Measurements from ENCODE around the gene COG5.
"Not testable (repeated sequence)": the region's sequence is repeated elsewhere in the genome, so short reads cannot be mapped to it uniquely, and the experiment has no call there.

The COG5 gene

DNA sequence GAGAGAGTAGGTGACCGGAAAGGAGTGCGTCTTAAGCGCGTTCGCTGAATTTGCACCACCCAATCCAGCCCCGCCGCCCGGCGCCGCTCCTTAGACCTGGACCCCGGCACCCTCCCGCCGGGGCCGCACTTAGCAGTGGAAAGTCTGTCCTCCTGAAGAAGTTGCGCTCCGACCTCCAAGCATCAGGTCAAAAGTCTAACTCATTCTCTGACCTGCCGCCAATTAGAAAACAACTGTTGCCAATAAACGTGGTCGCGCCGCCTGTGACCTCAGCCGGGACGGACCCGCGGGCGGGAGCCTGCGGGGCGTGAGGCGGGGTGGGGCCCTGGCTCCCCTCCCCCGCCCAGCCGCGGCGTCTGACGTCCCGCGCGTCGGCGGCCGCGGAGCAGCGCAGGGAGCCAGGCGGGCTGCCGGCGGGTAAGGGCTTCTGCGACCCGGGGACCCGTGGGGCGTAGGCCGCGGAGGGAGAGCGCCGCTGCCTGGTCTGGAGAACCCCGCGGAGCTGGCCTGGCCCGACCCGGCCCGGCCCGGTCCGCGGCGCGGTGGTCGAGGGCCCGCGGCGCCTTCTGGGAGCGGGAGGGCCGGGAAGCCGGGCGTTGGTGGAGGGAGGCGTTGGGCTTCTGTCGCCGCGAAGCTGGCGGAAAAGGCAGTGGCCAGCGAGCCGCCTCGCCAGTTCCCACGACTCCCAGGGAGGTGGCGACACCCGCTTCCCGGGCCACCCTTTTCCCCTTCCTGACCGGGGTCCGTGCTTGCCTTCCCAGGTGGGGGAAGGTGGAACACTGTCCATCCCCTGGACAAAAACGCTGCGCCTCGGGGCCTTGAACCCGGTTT, 16.4 kb upstream of the COG5 start, which contains the start of gene BCAP29:
TSS of gene BCAP29 (plus strand) at position 362 of the 831 bp plus-strand sequence. CDS start 527 bp downstream, outside the sequence.
- DNase-seq, result peak; percentile 57

DNA sequence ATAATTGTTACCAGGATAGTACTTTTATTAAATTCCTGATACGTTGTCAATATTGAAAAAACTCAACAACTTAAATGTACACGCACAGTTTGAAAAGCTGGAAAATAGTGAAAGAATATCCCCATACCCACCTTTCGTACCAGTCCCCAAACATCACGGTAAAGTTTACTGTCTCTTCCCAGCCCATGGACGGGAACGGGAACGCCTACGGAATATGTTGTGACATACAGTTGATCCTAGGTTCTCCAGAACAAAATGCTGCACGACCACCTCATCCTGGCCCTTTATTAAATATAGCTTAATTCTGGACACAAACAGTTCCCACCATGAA, 15.8 kb upstream of the COG5 start:
- no peak for DNase-seq

DNA sequence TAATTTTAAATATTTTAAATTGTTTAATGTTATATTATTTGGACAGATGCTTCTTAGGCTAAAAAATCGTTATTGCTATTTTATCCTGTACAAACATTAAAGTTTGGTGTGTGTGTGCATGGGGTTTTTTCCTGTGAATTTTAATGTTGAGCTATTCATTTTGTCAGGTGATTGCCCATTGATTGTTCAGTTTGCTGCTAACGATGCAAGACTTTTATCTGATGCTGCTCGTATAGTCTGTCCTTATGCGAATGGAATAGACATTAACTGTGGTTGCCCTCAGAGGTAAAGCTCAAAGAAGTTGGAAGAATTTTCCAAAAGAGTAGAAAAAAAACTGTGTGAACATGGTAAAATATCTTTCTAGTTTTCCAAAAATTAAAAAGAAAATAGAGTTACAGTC, 9.8 kb upstream of the COG5 start:
- DNase-seq, result no peak

DNA sequence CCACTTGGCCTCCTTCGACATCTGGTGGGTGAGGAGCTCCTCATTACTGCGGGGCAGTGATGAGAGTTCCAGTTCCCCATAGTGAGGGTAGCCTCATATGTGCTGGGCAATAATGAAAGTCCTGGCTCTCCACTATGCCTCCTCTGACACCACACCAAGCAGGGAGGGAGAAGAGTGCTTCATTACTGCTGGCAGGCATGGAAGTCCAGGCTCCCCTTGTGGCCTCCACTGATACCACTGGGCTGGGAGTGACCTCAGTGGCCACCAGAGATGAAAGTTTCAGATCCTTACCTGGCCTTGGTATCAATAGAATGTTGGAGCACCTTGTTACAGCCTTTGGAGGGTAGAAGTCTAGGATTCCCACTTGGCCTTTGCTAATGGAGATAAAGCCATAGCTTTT, 6.6 kb upstream of the COG5 start:
- no peak for DNase-seq

DNA sequence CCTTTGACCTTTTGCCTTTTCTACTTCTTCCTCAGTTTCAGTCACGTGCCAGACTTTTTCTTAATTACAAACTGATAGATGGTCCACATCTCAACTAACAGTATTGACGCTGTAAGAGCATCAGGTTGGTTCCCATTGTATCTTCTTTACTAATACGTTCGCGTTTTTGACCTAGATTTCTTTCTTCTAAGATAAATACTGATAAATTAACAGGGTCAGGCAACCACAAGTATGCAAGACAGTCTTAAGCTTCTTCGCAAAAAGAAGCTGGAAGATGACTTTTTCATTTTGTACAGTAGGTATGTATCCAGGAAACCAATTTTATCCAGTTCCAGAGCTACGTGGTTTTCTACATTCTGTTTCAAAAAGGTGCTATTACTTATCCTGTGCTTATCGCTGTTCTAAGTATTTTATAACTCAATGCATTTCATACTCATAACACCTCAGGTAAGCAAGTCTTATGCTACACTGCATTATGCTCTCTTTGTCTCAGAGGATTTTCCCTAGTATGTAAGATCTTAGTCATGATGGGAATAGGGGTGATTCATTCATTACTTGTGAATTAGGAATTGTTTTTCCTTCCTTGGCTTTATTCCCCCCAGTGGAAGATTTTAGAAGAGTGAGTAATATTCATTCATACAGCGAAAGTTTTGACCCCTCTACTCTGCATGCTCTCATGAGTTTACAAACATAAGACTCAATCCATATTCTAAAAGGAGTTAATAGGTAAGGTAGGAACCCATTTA, 1.0 kb upstream of the COG5 start:
- no peak for DNase-seq

DNA sequence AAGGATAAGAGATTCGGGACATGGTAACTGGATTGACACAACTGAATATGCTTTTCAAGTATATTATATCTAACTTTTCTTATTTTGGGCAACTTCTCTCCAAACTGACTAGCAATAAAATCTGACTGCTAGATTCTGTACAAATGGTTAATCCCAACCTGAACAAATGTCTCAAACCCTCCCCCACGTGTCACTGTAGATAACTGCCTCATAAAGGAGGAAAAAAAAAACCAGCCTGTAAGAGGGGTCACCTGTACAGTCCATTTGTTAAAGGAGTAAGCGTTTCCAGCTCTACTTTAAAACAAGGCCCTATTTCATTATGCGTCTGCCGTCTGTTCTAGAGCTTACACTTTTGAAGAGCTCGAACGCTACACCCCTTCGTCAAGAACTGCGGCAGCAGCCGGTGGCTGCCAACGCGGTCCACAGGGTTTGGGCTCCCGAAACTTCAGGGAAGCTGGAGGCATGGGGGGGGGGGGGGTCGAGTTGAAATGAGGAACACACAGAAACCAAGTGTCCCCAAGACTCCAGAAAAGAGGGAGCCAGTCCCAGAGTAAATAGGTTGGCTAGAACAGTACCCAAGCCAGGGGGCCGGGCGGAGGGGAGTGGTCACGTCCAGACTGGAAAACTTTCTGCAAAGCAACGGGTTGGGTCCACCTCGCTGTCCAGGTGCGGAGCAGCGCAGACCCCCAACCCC, 492 bp downstream of the COG5 start:
- no peak for DNase-seq

DNA sequence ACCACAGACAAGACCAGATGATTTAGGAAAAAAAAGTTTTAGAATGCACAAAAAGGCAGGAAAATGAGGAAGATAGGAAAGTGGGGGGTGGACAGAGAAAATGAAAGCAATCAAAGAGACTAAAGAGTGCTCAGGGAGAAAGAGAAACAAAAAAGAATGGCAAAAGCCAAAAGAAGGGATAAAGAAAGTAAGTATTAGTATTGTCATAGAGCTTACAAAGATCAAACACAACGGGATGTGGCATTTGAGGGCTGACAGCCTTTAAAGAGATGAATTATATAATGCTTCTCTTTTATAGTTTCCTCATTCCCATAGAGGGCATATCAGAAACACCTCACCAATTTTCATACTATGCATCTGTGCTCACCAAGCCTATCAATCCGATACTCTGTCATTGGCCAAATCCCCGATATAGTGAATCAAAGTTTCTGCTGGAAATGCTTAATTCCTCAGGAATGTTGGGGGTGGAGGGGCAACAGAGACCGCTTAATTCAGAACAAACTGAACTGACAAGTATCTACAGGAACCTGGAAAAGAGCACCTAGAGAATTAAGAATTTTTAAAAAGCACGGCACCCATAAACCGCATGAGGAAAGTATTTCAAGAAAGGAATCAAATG, 2.7 kb downstream of the COG5 start:
- no peak for DNase-seq

DNA sequence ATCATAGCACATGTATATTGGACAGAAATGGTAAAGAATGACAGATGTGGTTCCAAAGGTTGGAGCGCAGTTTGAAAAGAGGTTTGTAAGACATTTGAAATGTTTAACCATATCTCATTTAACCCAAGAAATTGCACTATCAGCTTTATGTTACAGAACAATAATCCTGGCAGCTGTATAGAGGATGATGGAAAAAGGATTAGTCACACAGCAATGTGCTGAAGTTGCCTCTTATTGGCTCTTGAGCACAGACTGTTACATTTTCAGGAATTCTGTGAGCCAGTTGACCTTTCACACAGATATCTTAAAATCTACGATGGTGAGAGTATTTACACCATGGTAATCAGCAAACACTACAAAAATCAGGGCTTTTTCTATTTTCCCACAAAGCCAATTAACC, 3.9 kb downstream of the COG5 start:
- no peak for DNase-seq

DNA sequence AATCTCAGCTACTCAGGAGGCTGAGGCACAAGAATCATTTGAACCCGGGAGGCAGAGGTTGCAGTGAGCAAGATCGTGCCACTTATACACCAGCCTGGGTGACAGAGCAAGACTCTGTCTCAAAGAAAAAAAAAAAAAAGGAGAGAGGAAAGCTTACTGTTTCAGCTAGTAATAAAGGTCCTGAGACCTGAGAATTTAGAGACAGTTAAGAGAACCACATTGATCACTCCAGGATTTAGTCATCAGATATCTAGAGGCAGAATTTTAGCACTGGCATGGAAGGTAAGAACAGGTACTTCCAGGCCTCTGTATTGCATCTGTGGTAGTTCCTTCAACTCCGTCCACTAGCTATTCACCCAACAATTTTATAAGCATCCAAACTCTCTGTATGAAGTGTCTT, 7.8 kb downstream of the COG5 start:
- DNase-seq, result no peak

DNA sequence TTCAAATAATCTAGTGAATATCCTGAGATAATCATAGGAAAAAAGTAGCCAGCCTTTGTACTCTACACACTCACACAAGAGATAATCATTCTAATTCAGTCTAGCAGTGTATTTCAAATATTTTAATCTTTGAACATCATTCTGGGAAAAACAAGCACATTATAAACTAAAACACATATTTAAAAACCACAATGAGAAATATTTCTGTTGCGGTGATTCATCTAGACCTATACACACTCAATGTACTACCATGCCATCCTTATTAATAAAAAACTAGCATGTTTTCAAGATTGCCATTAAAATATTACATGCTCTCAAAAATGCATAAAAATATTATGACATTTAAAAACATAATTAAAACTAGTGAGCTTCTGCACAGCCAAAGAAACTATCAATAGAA, 11.8 kb downstream of the COG5 start:
- DNase-seq, result no peak

DNA sequence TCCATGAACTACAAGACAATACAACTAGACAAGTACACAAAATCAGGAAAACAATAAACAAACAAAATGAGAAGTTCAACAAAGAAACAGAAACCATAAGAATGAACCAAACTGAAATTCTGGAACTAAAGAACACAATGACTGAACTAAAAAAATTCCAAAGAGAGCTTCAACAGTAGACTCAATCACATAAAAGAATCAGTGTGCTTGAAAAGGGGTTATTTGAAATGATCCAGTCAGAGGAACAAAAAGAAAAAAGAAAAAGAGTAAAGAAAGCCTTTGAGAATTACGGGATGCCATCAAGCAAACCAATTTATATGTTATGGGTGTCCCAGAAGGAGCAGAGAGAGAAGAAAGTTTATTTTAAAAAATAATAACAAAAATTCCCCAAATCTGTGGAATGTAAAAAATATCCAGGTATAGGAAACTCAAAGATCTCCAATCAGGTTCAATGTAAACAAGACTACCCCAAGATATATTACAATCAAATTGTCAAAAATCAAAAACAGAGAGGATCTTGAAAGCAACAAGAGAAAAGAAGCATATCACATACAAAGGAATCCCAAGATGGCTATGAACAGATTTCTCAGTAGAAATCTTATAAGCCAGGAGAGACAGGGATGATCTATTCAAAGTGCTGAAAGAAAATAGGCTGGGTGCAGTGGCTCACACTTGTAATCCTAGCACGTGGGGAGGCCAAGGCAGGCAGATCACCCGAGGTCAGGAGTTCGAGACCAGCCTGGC, 18.7 kb downstream of the COG5 start:
- no peak for DNase-seq

DNA sequence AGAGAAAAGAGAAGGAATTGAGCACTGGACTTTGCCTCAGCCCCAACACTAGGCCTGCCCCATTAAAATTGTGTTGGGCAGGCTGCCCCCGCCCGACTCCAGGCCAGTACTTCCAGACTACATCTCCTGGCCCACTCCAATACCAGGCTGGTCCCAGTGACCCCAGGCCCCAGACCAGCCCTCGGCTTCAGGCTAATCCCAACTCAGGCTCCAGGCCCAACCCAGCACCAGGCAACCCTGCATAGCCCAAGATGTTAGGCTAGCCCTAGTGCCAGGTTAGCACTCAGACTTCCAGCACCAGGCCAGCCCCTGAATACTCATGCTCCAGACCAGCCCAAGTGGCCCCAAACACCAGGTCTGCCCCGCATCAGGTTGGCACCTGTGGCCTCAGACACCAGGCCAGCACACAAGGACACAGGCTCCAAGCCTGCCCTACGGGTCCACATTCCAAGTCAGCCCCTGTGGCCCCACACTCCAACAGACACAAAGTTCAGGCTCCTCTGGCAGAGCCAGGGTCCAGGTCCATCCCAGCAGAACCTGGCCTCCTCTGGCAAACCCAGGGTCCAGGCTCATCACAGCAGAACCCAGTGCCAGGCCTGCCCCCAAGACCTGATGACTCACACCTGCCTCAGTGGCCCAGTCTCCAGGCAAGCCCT, 20.3 kb downstream of the COG5 start:
- DNase-seq, result no peak

DNA sequence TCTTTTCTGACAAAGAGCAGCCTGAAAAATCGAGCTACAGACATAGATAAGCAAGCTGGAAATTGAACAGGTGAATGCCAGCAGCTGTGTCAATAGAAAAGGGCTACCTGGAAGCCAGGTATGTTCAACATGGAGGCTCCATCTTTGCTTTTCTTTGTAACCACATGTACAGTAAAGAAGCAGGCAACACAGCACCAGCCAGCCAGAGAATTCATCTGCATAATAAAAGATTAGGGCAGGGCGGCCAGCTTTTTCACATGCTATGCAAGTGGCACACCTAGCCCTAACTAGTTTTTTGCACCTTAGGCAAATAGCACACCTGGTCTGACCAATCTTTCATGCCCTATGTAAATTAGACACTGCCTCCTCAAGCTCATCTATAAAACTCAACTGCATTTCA, 25.7 kb downstream of the COG5 start:
- DNase-seq, result no peak

DNA sequence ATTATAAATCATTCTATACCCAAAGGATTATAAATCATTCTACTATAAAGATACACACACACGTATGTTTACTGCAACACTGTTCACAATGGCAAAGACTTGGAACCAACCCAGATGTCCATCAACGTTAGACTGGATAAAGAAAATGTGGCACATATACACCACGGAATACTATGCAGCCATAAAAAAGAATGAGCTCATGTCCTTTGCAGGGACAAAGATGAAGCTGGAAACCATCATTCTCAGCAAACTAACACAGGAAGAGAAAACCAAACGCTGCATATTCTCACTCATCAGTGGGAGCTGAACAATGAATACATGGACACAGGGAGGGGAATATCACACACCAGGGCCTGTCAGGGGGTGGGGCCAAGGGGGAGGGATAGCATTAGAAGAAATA, 26.5 kb downstream of the COG5 start:
- DNase-seq, result not testable (repeated sequence)

DNA sequence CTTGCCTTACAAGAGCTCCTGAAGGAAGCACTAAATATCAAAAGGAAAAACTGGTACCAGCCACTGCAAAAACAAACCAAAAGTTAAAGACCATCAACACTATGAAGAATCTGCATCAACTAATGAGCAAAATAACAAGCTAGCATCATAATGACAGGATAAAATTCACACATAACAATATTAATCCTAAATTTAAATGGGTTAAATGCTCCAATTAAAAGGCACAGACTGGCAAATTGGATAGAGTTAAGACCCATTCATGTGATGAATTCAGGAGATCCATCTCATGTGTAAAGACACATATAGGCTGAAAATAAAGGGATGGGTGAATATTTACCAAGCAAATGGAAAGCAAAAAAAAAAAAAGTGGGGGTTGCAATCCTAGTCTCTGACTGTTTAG, 29.6 kb downstream of the COG5 start:
- DNase-seq, result no peak

DNA sequence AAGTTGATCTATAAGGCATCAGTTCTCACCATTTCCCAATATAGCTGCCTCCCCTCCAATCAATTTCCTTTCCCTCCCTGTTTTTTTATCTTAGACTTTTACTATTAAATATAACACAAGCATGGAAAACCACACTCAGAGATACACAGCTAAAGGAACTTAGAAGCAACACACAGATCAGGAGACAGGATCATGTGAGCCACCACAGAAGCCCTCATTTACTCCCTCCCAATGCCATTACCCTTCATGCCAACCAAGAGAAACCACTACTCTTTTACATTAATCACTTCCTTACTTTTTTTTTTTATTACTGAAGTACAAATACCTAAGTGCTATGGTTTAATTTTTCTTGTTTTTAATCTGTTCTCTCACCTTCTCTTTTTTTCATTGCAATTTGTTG, 33.0 kb downstream of the COG5 start:
- no peak for DNase-seq

DNA sequence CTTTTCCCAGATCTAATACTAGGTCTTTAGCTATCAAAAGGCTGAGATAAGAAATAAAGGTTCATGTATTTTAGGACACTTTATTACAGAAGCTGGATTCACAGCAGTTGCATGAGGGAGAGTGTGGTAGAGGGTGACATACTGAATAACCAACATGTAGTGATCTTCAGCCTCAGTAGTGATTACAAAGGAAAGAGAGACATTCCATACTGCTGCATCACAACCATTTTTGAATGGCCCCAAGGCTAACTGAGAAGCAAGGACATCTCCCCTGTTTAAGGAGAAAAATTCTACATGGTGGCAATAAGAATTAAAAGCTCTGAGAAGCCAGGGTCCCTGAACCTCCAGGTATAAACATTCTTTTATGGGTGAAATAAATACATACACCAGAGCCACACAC, 35.3 kb downstream of the COG5 start:
- DNase-seq, result no peak

DNA sequence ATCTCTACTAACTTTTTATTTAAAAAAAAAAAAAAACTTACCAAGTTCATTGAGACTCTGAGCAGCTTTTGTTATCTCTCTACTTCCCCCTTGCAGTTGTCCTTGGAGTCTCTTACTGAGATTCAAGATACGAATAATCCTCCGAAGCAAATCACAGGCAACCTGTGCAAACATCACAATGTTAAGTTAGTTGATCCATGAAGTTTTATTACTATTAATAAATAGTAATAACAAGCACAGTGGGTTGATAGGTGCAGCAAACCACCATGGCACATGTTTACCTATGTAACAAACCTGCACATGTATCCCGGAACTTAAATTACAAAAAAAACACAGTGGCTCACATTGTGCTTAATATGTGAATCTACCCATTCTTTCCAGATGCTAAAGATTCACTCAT, 36.5 kb downstream of the COG5 start:
- no peak for DNase-seq

DNA sequence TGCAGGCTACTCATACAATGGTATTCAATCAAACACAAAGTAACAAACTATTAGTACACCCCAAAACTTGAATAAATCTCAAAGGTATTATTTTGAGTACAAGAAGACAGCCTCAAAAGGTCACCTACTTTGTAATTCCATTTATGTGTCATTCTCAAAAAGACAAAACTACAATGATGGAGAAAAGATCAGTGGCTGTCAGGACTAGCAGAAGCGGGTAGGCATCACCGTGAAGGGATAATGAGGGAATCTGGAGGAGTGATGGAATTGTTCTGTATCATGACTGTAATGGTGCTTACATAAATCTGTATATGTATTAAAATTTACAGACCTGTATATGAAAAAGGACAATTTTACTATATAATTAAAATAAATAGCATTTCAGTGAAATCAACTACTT, 37.0 kb downstream of the COG5 start:
- no peak for DNase-seq

DNA sequence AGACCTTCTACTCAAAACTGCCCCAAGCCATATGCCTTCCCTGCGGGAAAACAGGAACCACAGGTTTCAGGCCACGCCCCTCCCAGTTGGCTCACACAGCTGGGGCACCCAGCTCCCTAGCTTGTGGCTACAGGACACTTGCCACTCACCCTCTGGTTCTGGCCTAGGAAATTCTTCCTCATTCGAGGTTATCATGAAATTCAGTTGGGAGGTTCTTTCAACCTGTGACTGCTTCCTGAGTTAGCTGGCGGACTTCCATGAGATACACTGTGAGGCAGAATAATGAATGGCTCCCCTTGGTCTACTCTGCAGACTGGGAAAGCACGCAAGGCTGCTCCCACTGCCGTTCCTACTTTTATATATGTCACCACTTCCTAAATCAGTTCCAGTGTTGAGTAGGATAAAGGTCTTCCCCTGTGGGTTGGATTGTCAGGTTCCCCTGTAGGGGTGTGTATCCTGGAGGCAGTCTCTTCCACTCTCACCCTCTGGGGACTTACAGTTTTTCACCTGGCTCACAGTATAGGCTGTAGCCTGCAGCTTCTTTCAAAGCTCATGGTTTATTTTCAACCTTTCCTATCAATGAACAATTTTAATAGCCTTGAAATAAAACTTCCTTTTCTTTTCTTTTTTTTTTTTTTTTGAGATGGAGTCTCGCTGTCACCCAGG, 56.9 kb downstream of the COG5 start:
- DNase-seq, result no peak

DNA sequence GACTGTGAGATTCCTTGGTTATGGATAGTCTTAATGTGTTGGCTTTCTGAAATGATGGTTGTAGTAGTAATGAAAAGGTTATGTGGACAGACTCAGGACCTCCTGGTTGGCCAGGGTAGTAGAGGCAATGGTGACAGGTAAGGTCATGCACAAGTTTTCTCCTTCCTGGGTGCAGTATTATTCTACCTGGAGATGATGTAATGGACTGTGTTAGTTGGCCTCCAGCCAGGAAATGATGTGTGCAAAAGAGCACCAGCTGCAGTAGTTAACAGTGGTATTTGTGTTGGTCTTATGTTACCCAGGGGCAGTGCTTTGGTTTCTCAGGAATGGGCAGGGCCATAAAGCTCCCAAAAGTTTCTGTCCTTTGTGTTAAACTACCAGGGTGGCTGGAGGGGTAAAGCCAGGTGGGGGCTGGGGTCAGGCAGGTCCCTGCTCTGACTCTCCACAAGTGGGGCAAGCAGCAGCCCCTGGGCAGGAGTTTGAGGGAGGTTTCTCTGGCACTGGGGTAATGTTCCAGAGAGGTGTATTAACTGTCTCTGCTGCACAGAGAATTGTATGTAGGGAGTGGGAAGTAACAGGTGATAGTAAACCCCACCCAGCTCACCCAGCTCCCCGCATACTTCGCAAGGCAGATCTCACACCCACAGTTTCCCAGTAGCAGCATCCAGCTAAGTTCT, 57.6 kb downstream of the COG5 start:
- no peak for DNase-seq
